Measurements from ENCODE around the gene XPO4.

GRCh38 chr13:20799726-20800416, 102.7 kb downstream of the XPO4 start:
- TF ChIP-seq, protein P1, sequence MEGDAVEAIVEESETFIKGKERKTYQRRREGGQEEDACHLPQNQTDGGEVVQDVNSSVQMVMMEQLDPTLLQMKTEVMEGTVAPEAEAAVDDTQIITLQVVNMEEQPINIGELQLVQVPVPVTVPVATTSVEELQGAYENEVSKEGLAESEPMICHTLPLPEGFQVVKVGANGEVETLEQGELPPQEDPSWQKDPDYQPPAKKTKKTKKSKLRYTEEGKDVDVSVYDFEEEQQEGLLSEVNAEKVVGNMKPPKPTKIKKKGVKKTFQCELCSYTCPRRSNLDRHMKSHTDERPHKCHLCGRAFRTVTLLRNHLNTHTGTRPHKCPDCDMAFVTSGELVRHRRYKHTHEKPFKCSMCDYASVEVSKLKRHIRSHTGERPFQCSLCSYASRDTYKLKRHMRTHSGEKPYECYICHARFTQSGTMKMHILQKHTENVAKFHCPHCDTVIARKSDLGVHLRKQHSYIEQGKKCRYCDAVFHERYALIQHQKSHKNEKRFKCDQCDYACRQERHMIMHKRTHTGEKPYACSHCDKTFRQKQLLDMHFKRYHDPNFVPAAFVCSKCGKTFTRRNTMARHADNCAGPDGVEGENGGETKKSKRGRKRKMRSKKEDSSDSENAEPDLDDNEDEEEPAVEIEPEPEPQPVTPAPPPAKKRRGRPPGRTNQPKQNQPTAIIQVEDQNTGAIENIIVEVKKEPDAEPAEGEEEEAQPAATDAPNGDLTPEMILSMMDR (IDR thresholded peaks at IDR 0.05; ENCODE audit: insufficient read depth, low read length, poor library complexity, severe bottlenecking): no peak
- TF ChIP-seq EZH2phosphoT487 (conservative IDR thresholded peaks at IDR 0.05; ENCODE audit: low read length): no peak

All from SU-DHL-6 (cell line).